ENCODE data around the gene RALGPS1. TPM values are rescaled to one million over a fixed set of nuclear protein-coding genes. Genes with fewer than 3 reads are reported as not detected.

The RALGPS1 gene
- polyA plus RNA-seq, 2 of the 4 experiments (the other 2 are of a cell fraction): 5.0 to 7.9 TPM

GRCh38 chr9:127049044-127049443 is 134.5 kb downstream of the RALGPS1 start:
- DNase-seq (ENCODE audit: low read depth in 1 of 2, low spot score in 1 of 2) (peak; percentile 7 to 29), FAIRE-seq (no peak), ATAC-seq (peak in 1 of 2 experiments; percentile 43; a peak in 4 of 6 replicates)
- H3K9me3 ChIP-seq: no peaks in the 10 kb centered on the region
- no peak overlapping the region for H3K4me3 ChIP-seq
- ChIA-PET POLR2A (no interaction called here), CTCF (interaction anchor here (0.5 to 1.6 kb wide), 5 partner anchors 9 to 686 kb away, joined by 3 to 4 read pairs (median 3); partner anchors contain the start of gene TOR2A)
- 45% methylated on average over 4 of the region's 4 CpGs for WGBS (ENCODE audit: missing lambda C conversion rate)
- H3K4me1 ChIP-seq: peaks cover 6% of the 10 kb centered on the region; the same call in 2 of the 3 replicates
- no peak for TF ChIP-seq CBX8 (IDR thresholded peaks at IDR 0.05)
- no peak overlapping the region for H3K27ac ChIP-seq
- peak overlapping the region; percentile 31 for H3K4me2 ChIP-seq

GRCh38 chr9:127049581-127049980 is 135.0 kb downstream of the RALGPS1 start:
- Histone ChIP-seq H3K4me1 (peaks cover 6% of the 10 kb centered on the region; the same call in 2 of the 3 replicates), H3K9me3 (no peaks in the 10 kb centered on the region), H3K27ac (no peak overlapping the region), H3K4me3 (no peak overlapping the region), H3K4me2 (no peak overlapping the region; the same call in 2 of the 3 replicates)
- ATAC-seq (no peak), FAIRE-seq (no peak), DNase-seq (ENCODE audit: low read depth in 1 of 2, low spot score in 1 of 2) (no peak)
- TF ChIP-seq HOXB5 (CRISPR knock-in tag; IDR thresholded peaks at IDR 0.05): no peak
- TF ChIP-seq BCL3 (IDR thresholded peaks at IDR 0.05): no peak
- TF ChIP-seq CBX8 (IDR thresholded peaks at IDR 0.05): no peak
- no peak for TF ChIP-seq NR3C1 (IDR thresholded peaks at IDR 0.05)
- no peak for TF ChIP-seq HES2 (IDR thresholded peaks at IDR 0.05)
- POLR2A ChIA-PET: no interaction called here
- 85% methylated on average over 8 of the region's 8 CpGs for WGBS (ENCODE audit: missing lambda C conversion rate)
- CTCF ChIA-PET: interaction anchor here (0.5 to 1.6 kb wide), 3 partner anchors 14 to 685 kb away, joined by 3 to 4 read pairs (median 3); partner anchors contain the start of gene TOR2A

GRCh38 chr9:127050152-127050551 is 135.6 kb downstream of the RALGPS1 start:
- Histone ChIP-seq H3K4me3 (no peak overlapping the region), H3K4me1 (peaks cover 6% of the 10 kb centered on the region; the same call in 2 of the 3 replicates), H3K4me2 (no peak overlapping the region), H3K27ac (no peak overlapping the region), H3K9me3 (no peaks in the 10 kb centered on the region)
- CTCF ChIA-PET: interaction anchor here (1.6 to 1.7 kb wide), 2 partner anchors 149 to 492 kb away, joined by 3 to 7 read pairs; no protein-coding TSS in a partner anchor
- FAIRE-seq (no peak), ATAC-seq (no peak), DNase-seq (ENCODE audit: low read depth in 1 of 2, low spot score in 1 of 2) (no peak)
- POLR2A ChIA-PET: no interaction called here
- WGBS (ENCODE audit: missing lambda C conversion rate): 88% methylated on average over 3 of the region's 3 CpGs
- TF ChIP-seq ELK1 (IDR thresholded peaks at IDR 0.05; ENCODE audit: low read depth, low read length): no peak
- TF ChIP-seq NR3C1 (IDR thresholded peaks at IDR 0.05): no peak
- no peak for TF ChIP-seq PHF8 (IDR thresholded peaks at IDR 0.05; ENCODE audit: borderline replicate concordance, low read depth)
- no peak for TF ChIP-seq EHMT2 (IDR thresholded peaks at IDR 0.05; ENCODE audit: low read depth)
- no peak for TF ChIP-seq FOXS1 (CRISPR knock-in tag; IDR thresholded peaks at IDR 0.05)
- TF ChIP-seq KDM1A (IDR thresholded peaks at IDR 0.05; ENCODE audit: low read depth): no peak
- no peak for TF ChIP-seq RFX5 (IDR thresholded peaks at IDR 0.05)
- no peak for TF ChIP-seq CHD4 (IDR thresholded peaks at IDR 0.05; ENCODE audit: borderline replicate concordance)
- TF ChIP-seq HEYL (CRISPR knock-in tag; IDR thresholded peaks at IDR 0.05): no peak
- no peak for TF ChIP-seq FOSL2 (IDR thresholded peaks at IDR 0.05)
- no peak for TF ChIP-seq FOSL2 (CRISPR knock-in tag; IDR thresholded peaks at IDR 0.05)
- TF ChIP-seq HDAC2 (IDR thresholded peaks at IDR 0.05): no peak

GRCh38 chr9:127050591-127051001 is 136.0 kb downstream of the RALGPS1 start:
- Histone ChIP-seq H3K27ac (no peak overlapping the region), H3K4me1 (peaks cover 6% of the 10 kb centered on the region; the same call in 2 of the 3 replicates), H3K4me2 (no peak overlapping the region), H3K9me3 (no peaks in the 10 kb centered on the region), H3K4me3 (no peak overlapping the region)
- ATAC-seq: no peak
- no peak for DNase-seq (ENCODE audit: low read depth in 1 of 2, low spot score in 1 of 2)
- FAIRE-seq: no peak
- CTCF ChIA-PET: interaction anchor here (1.6 to 1.7 kb wide), 2 partner anchors 148 to 493 kb away, joined by 3 to 7 read pairs; no protein-coding TSS in a partner anchor
- 82% methylated on average over 7 of the region's 7 CpGs for WGBS (ENCODE audit: missing lambda C conversion rate)
- POLR2A ChIA-PET: no interaction called here
- TF ChIP-seq NPAS2 (CRISPR knock-in tag; IDR thresholded peaks at IDR 0.05; ENCODE audit: borderline replicate concordance) (no peak), KDM5A (IDR thresholded peaks at IDR 0.05) (no peak), CEBPB (IDR thresholded peaks at IDR 0.05) (no peak), FOSB (CRISPR knock-in tag; IDR thresholded peaks at IDR 0.05) (no peak), CBX2 (IDR thresholded peaks at IDR 0.05; ENCODE audit: borderline replicate concordance, low read depth) (no peak), POLR2A (IDR thresholded peaks at IDR 0.05; ENCODE audit: low read length) (no peak), JUN (IDR thresholded peaks at IDR 0.05) (no peak), CHD4 (IDR thresholded peaks at IDR 0.05; ENCODE audit: borderline replicate concordance) (no peak), RFX5 (IDR thresholded peaks at IDR 0.05) (no peak), HEYL (CRISPR knock-in tag; IDR thresholded peaks at IDR 0.05) (no peak), EHF (CRISPR knock-in tag; IDR thresholded peaks at IDR 0.05) (no peak), RCOR1 (IDR thresholded peaks at IDR 0.05; ENCODE audit: low read depth, low read length) (no peak), CTCF (IDR thresholded peaks at IDR 0.05) (no peak), RARB (CRISPR knock-in tag; IDR thresholded peaks at IDR 0.05) (no peak)

All from A549 (cell line).